HG02642 (cell line): ENCODE results near the gene GRAP.
"Not testable (repeated sequence)": the region's sequence is repeated elsewhere in the genome, so short reads cannot be mapped to it uniquely, and the experiment has no call there.

ENCODE experiments used
- ATAC-seq: cut with Tn5 transposase; IDR thresholded peaks from one replicate; pipeline ENCODE4 v1.9.1; 2021; ENCODE audit warnings: mild to moderate bottlenecking; ENCODE audit not compliant: unreplicated experiment, poor library complexity

GRAP gene

GRCh38 chr17:19043032-19043431 lies 3.7 kb downstream of the GRAP start:
- peak; percentile 25 for ATAC-seq

- ATAC-seq: not testable (repeated sequence)
These were observed 4.4 kb downstream of the GRAP start for GRCh38 chr17:19042369-19042768.

- ATAC-seq: not testable (repeated sequence)
These were observed 4.9 kb downstream of the GRAP start for GRCh38 chr17:19041871-19042270.

GRCh38 chr17:19040350-19040749 lies 6.4 kb downstream of the GRAP start:
- not testable (repeated sequence) for ATAC-seq

GRCh38 chr17:19038730-19039129 lies 8.0 kb downstream of the GRAP start:
- ATAC-seq: not testable (repeated sequence)

GRCh38 chr17:19038007-19038406 lies 8.8 kb downstream of the GRAP start:
- not testable (repeated sequence) for ATAC-seq

GRCh38 chr17:19037547-19037946 lies 9.2 kb downstream of the GRAP start:
- not testable (repeated sequence) for ATAC-seq

- peak; percentile 30 for ATAC-seq
These were observed 10.6 kb downstream of the GRAP start for GRCh38 chr17:19036186-19036585.

- ATAC-seq: peak; percentile 54
These were observed 14.3 kb downstream of the GRAP start for GRCh38 chr17:19032377-19032988.

- not testable (repeated sequence) for ATAC-seq
These were observed 15.0 kb downstream of the GRAP start for GRCh38 chr17:19031729-19032128.

- not testable (repeated sequence) for ATAC-seq
These were observed 15.8 kb downstream of the GRAP start for GRCh38 chr17:19030771-19031449.

- not testable (repeated sequence) for ATAC-seq
These were observed 17.0 kb downstream of the GRAP start for GRCh38 chr17:19029740-19030139.

GRCh38 chr17:19028671-19029070 lies 18.1 kb downstream of the GRAP start:
- ATAC-seq: not testable (repeated sequence)

- ATAC-seq: no peak
These were observed 22.4 kb downstream of the GRAP start for GRCh38 chr17:19024101-19025078.

GRCh38 chr17:19023209-19023999 lies 23.4 kb downstream of the GRAP start:
- ATAC-seq: no peak

GRCh38 chr17:19022747-19023146 lies 24.0 kb downstream of the GRAP start:
- no peak for ATAC-seq

GRCh38 chr17:19022128-19022527 lies 24.6 kb downstream of the GRAP start:
- ATAC-seq: no peak

- no peak for ATAC-seq
These were observed 25.1 kb downstream of the GRAP start for GRCh38 chr17:19021622-19022083.

GRCh38 chr17:19021011-19021621 lies 25.6 kb downstream of the GRAP start:
- ATAC-seq: not testable (repeated sequence)
